ENCODE results near the gene NIM1K. TPM values are rescaled to one million over a fixed set of nuclear protein-coding genes. Genes with fewer than 3 reads are reported as not detected.

NIM1K gene
- total RNA-seq, 3 donors from 2014 or later (not counting 1 experiment from before 2014, with no cell fraction given), result 0.28 to 0.40 (median 0.36) TPM

- intact Hi-C loops (cut with micrococcal nuclease), result no loop called here
- Histone ChIP-seq H3K27me3 (ENCODE audit: control insufficient read depth, insufficient read depth, low read length) (no peaks in the 10 kb centered on the region), H3K4me3 (ENCODE audit: low read length) (no peak overlapping the region), H3K36me3 (ENCODE audit: control insufficient read depth, insufficient read depth, low read length) (no peaks in the 10 kb centered on the region), H3K9me3 (ENCODE audit: control insufficient read depth, insufficient read depth, low read length) (no peaks in the 10 kb centered on the region), H3K27ac (ENCODE audit: low read length) (no peak overlapping the region), H3K4me1 (ENCODE audit: control insufficient read depth, insufficient read depth, low read length) (no peaks in the 10 kb centered on the region)
- ATAC-seq (no peak), DNase-seq (no peak)
- peaks cover 6% of the 10 kb centered on the region for H3K36me3 Mint-ChIP-seq
- H3K9me3 Mint-ChIP-seq, result peaks cover 0 to 2% of the 10 kb centered on the region in 2 donors
- no peak overlapping the region for H3K4me3 Mint-ChIP-seq
- TF ChIP-seq, protein P1, sequence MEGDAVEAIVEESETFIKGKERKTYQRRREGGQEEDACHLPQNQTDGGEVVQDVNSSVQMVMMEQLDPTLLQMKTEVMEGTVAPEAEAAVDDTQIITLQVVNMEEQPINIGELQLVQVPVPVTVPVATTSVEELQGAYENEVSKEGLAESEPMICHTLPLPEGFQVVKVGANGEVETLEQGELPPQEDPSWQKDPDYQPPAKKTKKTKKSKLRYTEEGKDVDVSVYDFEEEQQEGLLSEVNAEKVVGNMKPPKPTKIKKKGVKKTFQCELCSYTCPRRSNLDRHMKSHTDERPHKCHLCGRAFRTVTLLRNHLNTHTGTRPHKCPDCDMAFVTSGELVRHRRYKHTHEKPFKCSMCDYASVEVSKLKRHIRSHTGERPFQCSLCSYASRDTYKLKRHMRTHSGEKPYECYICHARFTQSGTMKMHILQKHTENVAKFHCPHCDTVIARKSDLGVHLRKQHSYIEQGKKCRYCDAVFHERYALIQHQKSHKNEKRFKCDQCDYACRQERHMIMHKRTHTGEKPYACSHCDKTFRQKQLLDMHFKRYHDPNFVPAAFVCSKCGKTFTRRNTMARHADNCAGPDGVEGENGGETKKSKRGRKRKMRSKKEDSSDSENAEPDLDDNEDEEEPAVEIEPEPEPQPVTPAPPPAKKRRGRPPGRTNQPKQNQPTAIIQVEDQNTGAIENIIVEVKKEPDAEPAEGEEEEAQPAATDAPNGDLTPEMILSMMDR (IDR thresholded peaks at IDR 0.05), result no peak
- H3K27me3 Mint-ChIP-seq (ENCODE audit: low read depth in 2 of 2), result peaks cover 12 to 32% of the 10 kb centered on the region in 2 donors
- WGBS (ENCODE audit: insufficient coverage), result 64% methylated on average over 1 of the region's 1 CpG
- no peak overlapping the region for H3K27ac Mint-ChIP-seq
- peaks cover 10 to 13% of the 10 kb centered on the region in 2 donors for H3K4me1 Mint-ChIP-seq
These were observed 76.3 kb downstream of the NIM1K start for GRCh38 chr5:43268188-43268820.

GRCh38 chr5:43270645-43271044, 78.6 kb downstream of the NIM1K start:
- Mint-ChIP-seq H3K27me3 (ENCODE audit: low read depth in 2 of 2) (peaks cover 0 to 16% of the 10 kb centered on the region in 2 donors), H3K4me1 (peaks cover 10 to 13% of the 10 kb centered on the region in 2 donors), H3K4me3 (no peak overlapping the region), H3K27ac (no peak overlapping the region), H3K9me3 (peaks cover 0 to 2% of the 10 kb centered on the region in 2 donors), H3K36me3 (peaks cover 6% of the 10 kb centered on the region)
- no peak overlapping the region for H3K27ac ChIP-seq (ENCODE audit: low read length)
- no peaks in the 10 kb centered on the region for H3K36me3 ChIP-seq (ENCODE audit: control insufficient read depth, insufficient read depth, low read length)
- ATAC-seq (no peak), DNase-seq (no peak)
- 100% methylated on average over 1 of the region's 1 CpG for WGBS (ENCODE audit: insufficient coverage)
- no peak overlapping the region for H3K4me3 ChIP-seq (ENCODE audit: low read length)
- intact Hi-C loops (cut with micrococcal nuclease), result no loop called here
- H3K4me1 ChIP-seq (ENCODE audit: control insufficient read depth, insufficient read depth, low read length), result no peaks in the 10 kb centered on the region
- no peaks in the 10 kb centered on the region for H3K9me3 ChIP-seq (ENCODE audit: control insufficient read depth, insufficient read depth, low read length)
- TF ChIP-seq, protein P1 (IDR thresholded peaks at IDR 0.05), result no peak
- H3K27me3 ChIP-seq (ENCODE audit: control insufficient read depth, insufficient read depth, low read length), result no peaks in the 10 kb centered on the region

GRCh38 chr5:43273552-43273951, 81.5 kb downstream of the NIM1K start:
- Histone ChIP-seq H3K27me3 (ENCODE audit: control insufficient read depth, insufficient read depth, low read length) (no peaks in the 10 kb centered on the region), H3K4me3 (ENCODE audit: low read length) (no peak overlapping the region), H3K4me1 (ENCODE audit: control insufficient read depth, insufficient read depth, low read length) (no peaks in the 10 kb centered on the region), H3K36me3 (ENCODE audit: control insufficient read depth, insufficient read depth, low read length) (no peaks in the 10 kb centered on the region), H3K27ac (ENCODE audit: low read length) (no peak overlapping the region), H3K9me3 (ENCODE audit: control insufficient read depth, insufficient read depth, low read length) (no peaks in the 10 kb centered on the region)
- Mint-ChIP-seq H3K27ac (no peak overlapping the region), H3K4me1 (no peaks in the 10 kb centered on the region), H3K36me3 (no peaks in the 10 kb centered on the region), H3K27me3 (ENCODE audit: low read depth in 2 of 2) (peaks cover 0 to 8% of the 10 kb centered on the region in 2 donors), H3K4me3 (no peak overlapping the region), H3K9me3 (no peaks in the 10 kb centered on the region)
- intact Hi-C loops (cut with micrococcal nuclease), result no loop called here
- DNase-seq, result no peak
- TF ChIP-seq, protein P1 (IDR thresholded peaks at IDR 0.05), result no peak
- ATAC-seq, result no peak

All from natural killer cell (primary cell).